SK-N-MC (cell line): ENCODE results near the gene CDKN1A.

ENCODE experiments used
- FOXP2 ChIP-seq: optimal IDR thresholded peaks from 2 replicates; pipeline ENCODE3; 2011; ENCODE audit warnings: mild to moderate bottlenecking, moderate library complexity; ENCODE audit not compliant: insufficient read depth; ENCODE audit errors: extremely low read length, control extremely low read depth
- POLR2AphosphoS5 ChIP-seq: IDR thresholded peaks from 2 replicates; pipeline ENCODE4 v1.6.1; 2012; ENCODE audit warnings: mild to moderate bottlenecking, low read depth, low read length, borderline replicate concordance

DNA sequence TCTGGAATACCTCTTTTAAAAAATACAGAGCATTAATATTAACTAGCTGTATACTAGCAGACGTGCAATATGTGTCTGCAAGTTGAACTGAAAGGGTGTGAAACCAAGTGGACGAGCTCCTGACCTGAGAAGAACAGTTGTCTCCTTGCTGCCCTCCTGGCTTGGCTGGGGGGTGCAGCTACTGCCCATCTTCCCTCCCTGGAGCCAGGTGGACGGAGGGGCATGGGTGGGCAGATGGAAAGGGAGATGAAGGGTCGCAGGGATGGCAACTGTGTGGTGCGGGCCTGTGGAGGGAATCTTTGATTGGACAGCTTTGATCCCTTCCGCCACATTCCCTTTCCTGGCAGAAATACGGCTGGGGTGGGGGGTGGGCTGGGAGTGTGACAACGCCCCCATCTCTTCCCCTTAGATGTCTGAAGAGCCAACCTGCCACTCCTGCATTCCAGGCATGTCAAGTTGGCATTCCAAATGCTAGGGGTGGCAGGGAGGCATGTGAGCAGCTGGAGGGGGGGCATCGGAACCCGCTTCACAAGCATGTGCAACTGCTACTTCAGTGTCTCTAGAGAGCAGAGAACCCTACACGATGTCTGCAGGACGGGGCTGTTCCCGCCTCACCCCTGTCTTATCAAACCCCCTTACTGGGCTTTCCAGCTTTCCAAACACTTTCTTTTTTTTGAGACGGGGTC is 47.0 kb upstream of the CDKN1A start:
- TF ChIP-seq FOXP2 (no peak), POLR2AphosphoS5 (no peak)
